CD4-positive, alpha-beta T cell (primary cell): ENCODE data around the gene FAM24B. TPM values are rescaled to one million over a fixed set of nuclear protein-coding genes. Genes with fewer than 3 reads are reported as not detected.

Experiments used
- ATAC-seq: fragments of 200-7000 bp; cut with Tn5 transposase; one replicate; pipeline ENCODE4 v1.10.0; 2022; ENCODE audit warnings: mild to moderate bottlenecking; ENCODE audit not compliant: poor library complexity
- CTCF ChIA-PET: fragments of 350-600 bp; sonication (Branson Sonifier 250); formaldehyde crosslinking; loops from one replicate; lab custom pipeline; 2021; ENCODE audit warnings: antibody characterized with exemption, inconsistent platforms; lab: Charles Lee
- POLR2A ChIA-PET: fragments of 350-600 bp; sonication (Branson Sonifier 250); formaldehyde crosslinking; loops from one replicate; lab custom pipeline; 2021; ENCODE audit warnings: antibody characterized with exemption, inconsistent platforms; lab: Charles Lee
- DNase-seq, 14 experiments: peaks; one replicate each; pipeline ENCODE4 v3.0.0-alpha.2; 2013 to 2020; ENCODE audit warnings: mixed read lengths in 2 of 14
- H3K27ac ChIP-seq, 2 donors: one replicate each; pipeline versions ENCODE4 v1.5.1 to v1.7.0; 2013; ENCODE audit warnings: low read length in 2 of 2, low read depth in 1 of 2, mild to moderate bottlenecking in 1 of 2
- H3K27me3 ChIP-seq, 2 experiments: 1 replicate in 1 of 2; 2 replicates in 1 of 2; pipeline versions ENCODE4 v1.6.1 to v1.7.0; 2013; ENCODE audit warnings: low read length in 2 of 2, control low read depth in 1 of 2, mild to moderate bottlenecking in 1 of 2, moderate library complexity in 1 of 2; ENCODE audit not compliant: insufficient read depth in 2 of 2, control insufficient read depth in 1 of 2
- H3K36me3 ChIP-seq: one replicate; pipeline ENCODE4 v1.6.1; 2013; ENCODE audit warnings: low read length, control low read depth; ENCODE audit not compliant: insufficient read depth
- H3K4me1 ChIP-seq: one replicate; pipeline ENCODE4 v1.6.1; 2013; ENCODE audit warnings: low read length, control low read depth; ENCODE audit not compliant: insufficient read depth
- H3K4me3 ChIP-seq: one replicate; pipeline ENCODE4 v1.5.1; 2013; ENCODE audit warnings: mild to moderate bottlenecking, low read length, moderate library complexity
- H3K9me3 ChIP-seq, 2 experiments: 1 replicate in 1 of 2; 2 replicates in 1 of 2; pipeline versions ENCODE4 v1.6.1 to v1.7.0; 2013; ENCODE audit warnings: low read length in 2 of 2, mild to moderate bottlenecking in 2 of 2, control low read depth in 1 of 2, moderate library complexity in 1 of 2; ENCODE audit not compliant: control insufficient read depth in 1 of 2, insufficient read depth in 1 of 2
- H3K27ac Mint-ChIP-seq: one replicate; pipeline ENCODE4 v1.8.0; 2020; ENCODE audit warnings: mixed read lengths
- H3K27me3 Mint-ChIP-seq: one replicate; pipeline ENCODE4 v1.8.0; 2021; ENCODE audit warnings: mixed read lengths
- H3K36me3 Mint-ChIP-seq: one replicate; pipeline ENCODE4 v1.8.0; 2021; ENCODE audit warnings: low read depth, mixed read lengths
- H3K4me1 Mint-ChIP-seq: one replicate; pipeline ENCODE4 v1.8.0; 2021; ENCODE audit warnings: low read depth, mixed read lengths
- H3K4me3 Mint-ChIP-seq: one replicate; pipeline ENCODE4 v1.8.0; 2020; ENCODE audit warnings: mild to moderate bottlenecking, mixed read lengths
- H3K9me3 Mint-ChIP-seq: one replicate; pipeline ENCODE4 v1.8.0; 2020; ENCODE audit warnings: mixed read lengths
- intact Hi-C, 2 experiments: fragments of 100-400 bp; cut with DNase I in 1 of 2; cut with micrococcal nuclease in 1 of 2; formaldehyde crosslinking; loops; one replicate each; pipeline versions ENCODE4 v1.15.1 to v1.9.0; 2023 to 2025; cut with DNase I, micrococcal nuclease
- total RNA-seq, 174 experiments: library from RNA in 2 of 174; stranded (reverse) in 2 of 174; gene quantifications; one replicate each; pipeline ENCODE4 v1.2.3 and lab custom pipeline; 2021 to 2026
- TF ChIP-seq, protein P1 (sequence below): fragments of 200-600 bp; IDR thresholded peaks from one replicate; pipeline ENCODE4 v1.8.0; 2022; ENCODE audit warnings: antibody characterized with exemption, mild to moderate bottlenecking

The FAM24B gene
- total RNA-seq, 2 experiments from 2014 or later = 6.8 to 7.1 TPM

DNA sequence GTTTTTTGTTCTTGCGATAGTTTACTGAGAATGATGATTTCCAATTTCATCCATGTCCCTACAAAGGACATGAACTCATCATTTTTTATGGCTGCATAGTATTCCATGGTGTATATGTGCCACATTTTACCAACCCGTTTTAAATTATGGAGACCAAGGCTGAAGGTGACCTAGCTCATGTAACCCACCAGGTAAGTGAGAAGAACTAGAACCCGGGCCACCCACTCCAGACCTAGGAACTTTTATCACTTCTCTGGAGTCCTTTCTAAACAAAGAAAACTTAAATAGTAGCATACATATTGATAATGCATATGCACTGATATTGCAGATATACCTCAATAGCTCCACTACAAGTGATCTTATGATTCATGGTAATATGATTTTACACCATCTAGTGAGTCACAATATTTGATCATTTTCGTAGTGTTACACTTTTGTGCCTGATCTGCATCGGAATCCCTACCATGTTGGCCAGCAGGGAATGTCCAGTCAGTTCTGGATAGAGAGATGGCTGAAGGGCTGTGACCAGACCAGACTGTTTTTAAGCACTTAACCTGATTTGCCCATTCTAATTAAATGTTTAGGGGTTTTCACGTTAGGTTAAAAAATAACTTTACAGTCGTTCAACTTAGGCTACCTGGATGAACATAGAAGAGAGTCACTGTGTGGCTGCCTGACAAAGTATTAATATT is 49.0 kb downstream of the FAM24B start:
- H3K36me3 ChIP-seq = peaks cover 2% of the 10 kb centered on the region
- H3K27me3 Mint-ChIP-seq = peaks cover 9% of the 10 kb centered on the region
- H3K27ac Mint-ChIP-seq = no peak overlapping the region
- no peaks in the 10 kb centered on the region for H3K4me1 ChIP-seq
- no peak overlapping the region for H3K4me3 ChIP-seq
- H3K9me3 Mint-ChIP-seq = no peaks in the 10 kb centered on the region
- no peaks in the 10 kb centered on the region for H3K4me1 Mint-ChIP-seq
- H3K4me3 Mint-ChIP-seq = no peak overlapping the region
- ChIA-PET CTCF (no interaction called here), POLR2A (no interaction called here)
- TF ChIP-seq, protein P1, sequence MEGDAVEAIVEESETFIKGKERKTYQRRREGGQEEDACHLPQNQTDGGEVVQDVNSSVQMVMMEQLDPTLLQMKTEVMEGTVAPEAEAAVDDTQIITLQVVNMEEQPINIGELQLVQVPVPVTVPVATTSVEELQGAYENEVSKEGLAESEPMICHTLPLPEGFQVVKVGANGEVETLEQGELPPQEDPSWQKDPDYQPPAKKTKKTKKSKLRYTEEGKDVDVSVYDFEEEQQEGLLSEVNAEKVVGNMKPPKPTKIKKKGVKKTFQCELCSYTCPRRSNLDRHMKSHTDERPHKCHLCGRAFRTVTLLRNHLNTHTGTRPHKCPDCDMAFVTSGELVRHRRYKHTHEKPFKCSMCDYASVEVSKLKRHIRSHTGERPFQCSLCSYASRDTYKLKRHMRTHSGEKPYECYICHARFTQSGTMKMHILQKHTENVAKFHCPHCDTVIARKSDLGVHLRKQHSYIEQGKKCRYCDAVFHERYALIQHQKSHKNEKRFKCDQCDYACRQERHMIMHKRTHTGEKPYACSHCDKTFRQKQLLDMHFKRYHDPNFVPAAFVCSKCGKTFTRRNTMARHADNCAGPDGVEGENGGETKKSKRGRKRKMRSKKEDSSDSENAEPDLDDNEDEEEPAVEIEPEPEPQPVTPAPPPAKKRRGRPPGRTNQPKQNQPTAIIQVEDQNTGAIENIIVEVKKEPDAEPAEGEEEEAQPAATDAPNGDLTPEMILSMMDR = no peak
- no peak overlapping the region for H3K27ac ChIP-seq
- no peak for ATAC-seq
- H3K27me3 ChIP-seq = no peaks in the 10 kb centered on the region
- no peaks in the 10 kb centered on the region for H3K9me3 ChIP-seq
- intact Hi-C loops = no loop called here
- peaks cover 41% of the 10 kb centered on the region for H3K36me3 Mint-ChIP-seq
- DNase-seq = no peak

DNA sequence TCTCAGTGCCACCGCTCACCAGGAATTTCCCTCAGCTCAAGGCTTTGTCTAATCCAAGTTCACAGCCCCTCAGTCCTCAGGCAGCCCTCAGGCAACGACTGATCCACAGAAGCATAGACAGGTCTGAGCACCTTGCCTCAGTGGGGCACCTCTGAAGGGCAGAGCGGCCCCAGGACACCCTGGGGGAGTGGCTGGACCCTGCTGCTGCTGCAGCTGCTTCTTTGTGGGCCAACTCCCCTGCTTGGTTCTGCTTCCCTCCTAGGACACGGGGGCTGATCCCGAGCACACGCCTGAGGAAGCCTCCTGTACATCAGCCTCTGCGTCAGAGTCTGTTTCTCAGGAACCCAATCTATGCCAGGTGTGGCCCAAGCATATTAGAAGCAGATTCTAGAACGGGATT is 49.9 kb downstream of the FAM24B start:
- TF ChIP-seq, protein P1 = no peak
- H3K27me3 Mint-ChIP-seq = peaks cover 16% of the 10 kb centered on the region
- H3K36me3 ChIP-seq = peaks cover under 1% of the 10 kb centered on the region
- intact Hi-C loops = no loop called here
- ATAC-seq (no peak), DNase-seq (no peak)
- H3K27ac ChIP-seq = no peak overlapping the region
- no peaks in the 10 kb centered on the region for H3K4me1 ChIP-seq
- H3K9me3 Mint-ChIP-seq = no peaks in the 10 kb centered on the region
- H3K4me1 Mint-ChIP-seq = no peaks in the 10 kb centered on the region
- H3K36me3 Mint-ChIP-seq = peaks cover 33% of the 10 kb centered on the region
- H3K4me3 ChIP-seq = no peak overlapping the region
- H3K4me3 Mint-ChIP-seq = no peak overlapping the region
- H3K9me3 ChIP-seq = no peaks in the 10 kb centered on the region
- ChIA-PET CTCF (no interaction called here), POLR2A (no interaction called here)
- H3K27ac Mint-ChIP-seq = no peak overlapping the region
- H3K27me3 ChIP-seq = no peaks in the 10 kb centered on the region

DNA sequence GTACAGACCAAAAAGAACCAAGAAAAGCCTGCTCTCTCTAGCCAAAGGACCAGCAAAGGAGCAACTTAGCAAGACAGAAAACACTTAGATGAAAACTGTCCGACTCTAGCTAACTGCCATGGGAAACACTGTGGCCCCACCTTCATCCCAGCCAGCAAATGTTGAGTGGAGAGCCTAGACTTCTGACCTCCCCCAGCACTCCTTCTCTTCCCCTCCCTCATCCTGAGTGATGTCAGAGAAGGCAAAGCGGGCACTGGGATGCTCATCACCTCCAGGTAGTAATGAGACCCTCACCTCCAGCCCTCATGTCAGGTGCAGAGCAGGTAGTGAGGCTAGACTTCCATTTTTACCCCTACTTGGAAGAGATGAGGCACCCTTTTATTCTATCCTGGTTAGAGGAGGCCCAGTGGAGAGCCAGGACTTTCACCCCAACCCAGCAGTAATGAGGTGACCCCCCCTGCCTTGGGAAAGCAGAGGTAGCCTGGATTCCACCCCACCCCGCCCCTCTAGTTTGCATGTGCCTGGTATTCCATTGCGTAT is 50.6 kb downstream of the FAM24B start:
- Histone ChIP-seq H3K27me3 (no peaks in the 10 kb centered on the region), H3K9me3 (no peaks in the 10 kb centered on the region), H3K27ac (no peak overlapping the region), H3K4me1 (no peaks in the 10 kb centered on the region), H3K36me3 (no peaks in the 10 kb centered on the region), H3K4me3 (no peak overlapping the region)
- Mint-ChIP-seq H3K4me3 (no peak overlapping the region), H3K9me3 (no peaks in the 10 kb centered on the region), H3K27me3 (peaks cover 23% of the 10 kb centered on the region), H3K4me1 (no peaks in the 10 kb centered on the region), H3K36me3 (peaks cover 29% of the 10 kb centered on the region), H3K27ac (no peak overlapping the region)
- CTCF ChIA-PET = no interaction called here
- POLR2A ChIA-PET = no interaction called here
- ATAC-seq (no peak), DNase-seq (no peak)
- TF ChIP-seq, protein P1 = no peak
- intact Hi-C loops = no loop called here
